Measurements from ENCODE around the gene DHRSX. TPM values are rescaled to one million over a fixed set of nuclear protein-coding genes. Genes with fewer than 3 reads are reported as not detected.
"Not testable (repeated sequence)": the region's sequence is repeated elsewhere in the genome, so short reads cannot be mapped to it uniquely, and the experiment has no call there.

Gene DHRSX
- total RNA-seq, 2 donors from 2014 or later = 11.6 to 14.2 TPM

DNA sequence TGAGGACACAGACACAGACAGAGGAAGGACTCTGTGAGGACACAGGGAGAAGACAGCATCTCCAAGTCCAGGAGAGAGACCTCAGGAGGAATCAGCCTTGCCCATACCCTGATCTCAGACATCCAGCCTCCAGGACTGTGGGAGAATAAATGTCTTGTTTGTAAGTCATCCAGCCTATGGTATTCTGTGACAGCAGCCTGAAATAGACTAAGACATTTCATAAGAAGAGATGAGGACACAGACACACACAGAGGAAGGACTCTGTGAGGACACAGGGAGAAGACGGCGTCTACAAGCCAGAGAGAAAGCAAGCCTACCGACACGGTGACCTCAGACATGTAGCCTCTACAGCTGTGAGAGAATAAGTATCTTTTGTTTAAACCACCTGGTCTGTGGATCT, 112.1 kb downstream of the DHRSX start:
- Mint-ChIP-seq H3K36me3 (ENCODE audit: low read depth) (peaks cover 4% of the 10 kb centered on the region), H3K4me3 (no peak overlapping the region), H3K4me1 (peaks cover 7% of the 10 kb centered on the region), H3K27me3 (no peaks in the 10 kb centered on the region), H3K27ac (no peak overlapping the region)
- H3K9me3 ChIP-seq (ENCODE audit: control insufficient read depth, low read length, poor library complexity, severe bottlenecking) = no peaks in the 10 kb centered on the region
- ATAC-seq (no peak), DNase-seq (no peak)

DNA sequence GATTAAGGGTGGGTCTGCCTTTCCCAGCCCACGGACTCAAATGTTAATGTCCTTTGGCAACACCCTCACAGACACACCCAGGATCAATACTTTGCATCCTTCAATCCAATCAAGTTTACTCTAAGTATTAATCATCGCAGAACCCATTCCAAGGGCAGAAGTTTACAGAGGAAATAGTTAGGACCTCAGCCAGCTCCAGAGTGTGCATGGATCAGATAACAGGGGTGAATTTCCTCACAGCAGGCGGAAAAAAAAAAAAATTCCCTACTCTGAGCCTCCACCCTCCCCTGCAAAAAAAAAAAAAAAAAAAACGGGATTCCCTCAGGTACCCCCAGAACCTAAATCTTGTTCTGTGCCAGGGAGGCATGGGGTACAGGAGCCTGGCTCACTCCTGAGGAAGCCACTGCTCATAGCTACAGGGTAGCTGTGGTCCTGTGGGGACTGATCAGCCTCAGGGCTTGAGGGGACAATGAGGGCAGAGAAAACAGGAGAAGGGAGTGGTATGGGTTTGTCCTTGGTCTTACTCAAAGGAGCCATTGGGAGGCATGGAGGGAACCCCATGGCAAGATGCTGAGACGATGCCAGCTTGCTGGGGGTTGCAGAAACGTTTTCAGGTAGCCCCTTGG, 113.0 kb downstream of the DHRSX start:
- no peaks in the 10 kb centered on the region for H3K9me3 ChIP-seq (ENCODE audit: control insufficient read depth, low read length, poor library complexity, severe bottlenecking)
- no peak for ATAC-seq
- peaks cover 7% of the 10 kb centered on the region for H3K4me1 Mint-ChIP-seq
- no peak overlapping the region for H3K4me3 Mint-ChIP-seq
- no peak for DNase-seq
- peaks cover 4% of the 10 kb centered on the region for H3K36me3 Mint-ChIP-seq (ENCODE audit: low read depth)
- no peak overlapping the region for H3K27ac Mint-ChIP-seq
- H3K27me3 Mint-ChIP-seq = no peaks in the 10 kb centered on the region

DNA sequence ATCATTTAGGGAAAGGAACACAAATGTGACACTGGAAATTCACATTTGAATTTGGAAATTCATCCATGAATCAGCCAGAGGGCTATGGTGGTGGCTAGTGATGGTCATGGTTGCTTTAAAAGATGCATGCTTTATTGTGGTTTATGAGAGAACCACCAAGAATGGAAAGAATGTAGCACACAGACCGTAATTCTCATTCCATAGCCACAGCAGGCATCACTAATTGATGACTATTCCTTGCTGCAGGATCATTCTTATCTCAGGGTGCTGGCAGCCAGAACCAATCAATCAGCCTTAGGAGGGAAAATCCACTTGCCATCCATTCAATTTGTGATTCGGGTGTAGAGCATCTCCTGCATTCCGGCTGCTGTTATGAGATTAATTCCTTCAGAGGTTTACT, 115.6 kb downstream of the DHRSX start:
- Mint-ChIP-seq H3K4me1 (peaks cover 7% of the 10 kb centered on the region), H3K27me3 (no peaks in the 10 kb centered on the region), H3K36me3 (ENCODE audit: low read depth) (no peaks in the 10 kb centered on the region), H3K4me3 (no peak overlapping the region), H3K27ac (no peak overlapping the region)
- H3K9me3 ChIP-seq (ENCODE audit: control insufficient read depth, low read length, poor library complexity, severe bottlenecking) = no peaks in the 10 kb centered on the region
- ATAC-seq (no peak), DNase-seq (no peak)

DNA sequence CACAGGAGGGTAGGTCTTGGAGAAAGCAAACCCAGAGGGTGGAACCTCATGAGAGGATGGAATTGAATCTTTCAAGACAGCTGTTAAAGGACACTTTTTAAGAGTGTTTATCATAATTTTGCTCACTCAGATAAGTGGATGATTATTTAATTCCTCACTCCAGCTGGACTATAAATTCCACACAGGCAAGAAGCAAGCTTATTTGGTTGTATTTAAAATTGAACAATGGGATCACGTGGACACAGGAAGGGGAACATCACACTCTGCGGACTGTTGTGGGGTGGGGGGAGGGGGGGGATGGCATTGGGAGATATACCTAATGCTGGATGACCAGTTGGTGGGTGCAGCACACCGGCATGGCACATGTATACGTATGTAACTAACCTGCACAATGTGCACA, 116.3 kb downstream of the DHRSX start:
- ATAC-seq (no peak), DNase-seq (no peak)
- no peaks in the 10 kb centered on the region for H3K9me3 ChIP-seq (ENCODE audit: control insufficient read depth, low read length, poor library complexity, severe bottlenecking)
- no peak overlapping the region for H3K27ac Mint-ChIP-seq
- H3K4me3 Mint-ChIP-seq = no peak overlapping the region
- H3K36me3 Mint-ChIP-seq (ENCODE audit: low read depth) = no peaks in the 10 kb centered on the region
- H3K27me3 Mint-ChIP-seq = no peaks in the 10 kb centered on the region
- H3K4me1 Mint-ChIP-seq = peaks cover 7% of the 10 kb centered on the region

DNA sequence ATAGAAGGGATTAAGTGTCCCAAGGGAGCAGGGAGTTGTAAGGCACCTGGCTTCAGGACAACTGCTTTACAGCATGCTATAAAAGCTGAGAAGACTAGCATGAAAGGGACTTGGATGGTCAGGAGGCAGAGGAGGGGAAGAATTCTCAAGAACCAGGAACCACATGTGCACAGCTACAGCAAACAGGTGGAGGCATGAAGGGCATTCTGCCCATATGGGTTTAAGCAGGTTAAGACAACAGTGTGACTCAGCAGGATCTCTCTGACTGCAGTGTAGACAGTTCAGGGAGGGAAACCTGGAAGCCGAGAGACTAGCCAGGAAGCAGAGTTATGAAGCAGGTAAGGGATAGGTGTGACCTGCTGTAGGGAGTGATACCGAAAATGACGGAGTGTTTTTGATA, 117.0 kb downstream of the DHRSX start:
- Mint-ChIP-seq H3K27ac (no peak overlapping the region), H3K4me3 (no peak overlapping the region), H3K36me3 (ENCODE audit: low read depth) (no peaks in the 10 kb centered on the region), H3K4me1 (peaks cover 6% of the 10 kb centered on the region), H3K27me3 (no peaks in the 10 kb centered on the region)
- DNase-seq (no peak), ATAC-seq (no peak)
- H3K9me3 ChIP-seq (ENCODE audit: control insufficient read depth, low read length, poor library complexity, severe bottlenecking) = no peaks in the 10 kb centered on the region

DNA sequence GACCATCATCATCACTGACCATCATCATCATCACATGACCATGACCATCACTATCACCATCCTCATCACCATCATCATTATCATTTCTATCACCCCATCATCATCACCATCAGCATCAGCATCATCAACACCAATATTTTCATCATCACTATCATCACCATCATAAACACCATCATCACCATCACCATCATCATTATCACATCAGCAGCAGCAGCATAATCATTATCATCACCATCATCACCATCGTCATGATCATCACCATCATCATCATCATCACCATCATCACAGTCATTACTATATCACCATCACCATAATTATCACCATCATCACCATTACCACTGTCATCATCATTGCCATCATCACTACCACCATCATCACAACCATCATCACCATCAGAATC, 117.6 kb downstream of the DHRSX start:
- H3K27ac Mint-ChIP-seq = no peak overlapping the region
- no peaks in the 10 kb centered on the region for H3K27me3 Mint-ChIP-seq
- no peak for ATAC-seq
- DNase-seq = no peak
- no peak overlapping the region for H3K4me3 Mint-ChIP-seq
- no peaks in the 10 kb centered on the region for H3K9me3 ChIP-seq (ENCODE audit: control insufficient read depth, low read length, poor library complexity, severe bottlenecking)
- H3K36me3 Mint-ChIP-seq (ENCODE audit: low read depth) = no peaks in the 10 kb centered on the region
- no peaks in the 10 kb centered on the region for H3K4me1 Mint-ChIP-seq

DNA sequence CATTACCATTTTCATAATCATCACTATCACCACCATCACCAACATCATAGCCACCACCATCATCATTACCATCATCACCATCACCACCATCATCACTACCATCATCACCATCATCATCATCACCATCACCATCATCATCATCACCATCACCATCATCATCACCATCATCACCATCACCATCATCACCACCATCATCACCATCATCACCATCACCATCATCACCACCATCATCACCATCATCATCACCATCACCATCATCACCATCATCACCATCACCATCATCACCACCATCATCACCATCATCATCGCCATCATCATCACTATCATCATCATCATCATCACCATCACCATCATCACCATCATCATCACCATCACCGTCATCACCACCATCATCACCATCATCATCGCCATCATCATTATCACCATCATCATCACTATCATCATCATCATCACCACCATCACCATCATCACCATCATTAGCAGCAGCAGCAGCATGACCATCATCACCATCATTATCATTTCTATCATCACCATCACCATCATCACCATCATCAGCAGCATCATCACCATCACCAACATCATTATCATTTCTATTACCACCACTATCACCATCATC, 118.2 kb downstream of the DHRSX start:
- H3K4me1 Mint-ChIP-seq; H3K9me3 ChIP-seq (ENCODE audit: control insufficient read depth, low read length, poor library complexity, severe bottlenecking); DNase-seq; H3K36me3 Mint-ChIP-seq (ENCODE audit: low read depth); ATAC-seq; H3K27me3 Mint-ChIP-seq; H3K4me3 Mint-ChIP-seq; H3K27ac Mint-ChIP-seq: not testable (repeated sequence)

DNA sequence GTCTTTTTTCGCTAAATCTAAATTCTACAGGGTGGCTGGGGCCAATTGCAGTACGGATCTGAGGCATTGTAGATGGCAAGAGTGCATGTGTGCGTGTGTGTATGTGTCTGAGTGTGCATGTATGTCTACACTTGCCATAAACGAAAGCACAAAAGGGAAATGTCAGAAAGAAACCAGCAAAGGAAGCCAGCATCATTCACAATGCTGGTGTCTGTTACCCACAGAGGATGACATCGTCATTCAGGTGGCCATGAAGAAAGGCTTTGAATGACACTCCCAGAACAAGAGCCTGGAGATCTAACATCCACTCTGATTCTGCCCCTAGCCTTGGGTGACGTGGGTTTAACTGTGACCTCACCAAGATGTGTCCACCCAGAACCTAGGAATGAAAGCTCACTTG, 124.6 kb downstream of the DHRSX start:
- Mint-ChIP-seq H3K4me3 (no peak overlapping the region), H3K27me3 (no peaks in the 10 kb centered on the region), H3K4me1 (peaks cover 7% of the 10 kb centered on the region), H3K27ac (no peak overlapping the region), H3K36me3 (ENCODE audit: low read depth) (peaks cover 2% of the 10 kb centered on the region)
- ATAC-seq (no peak), DNase-seq (no peak)
- H3K9me3 ChIP-seq (ENCODE audit: control insufficient read depth, low read length, poor library complexity, severe bottlenecking) = no peaks in the 10 kb centered on the region

DNA sequence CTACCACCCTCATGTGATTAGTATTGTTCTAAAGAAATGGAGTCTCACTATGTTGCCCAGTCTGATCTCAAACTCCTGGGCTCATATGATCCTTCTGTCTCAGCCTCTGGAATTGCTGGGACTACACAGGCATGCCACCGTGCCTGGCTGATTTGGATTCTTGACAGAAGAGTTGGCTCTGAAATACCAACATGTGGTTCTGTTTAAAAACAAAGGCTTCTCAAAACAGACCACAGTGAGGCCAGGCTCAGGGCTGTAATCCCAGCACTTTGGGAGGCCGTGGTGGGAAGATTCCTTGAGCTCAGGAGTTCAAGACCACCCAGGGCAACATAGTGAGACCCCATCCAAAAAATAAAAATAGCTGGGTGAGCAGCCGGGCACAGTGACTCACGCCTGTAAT, 126.7 kb downstream of the DHRSX start:
- no peak for DNase-seq
- no peak overlapping the region for H3K4me3 Mint-ChIP-seq
- H3K36me3 Mint-ChIP-seq (ENCODE audit: low read depth) = peaks cover 2% of the 10 kb centered on the region
- ATAC-seq = no peak
- no peaks in the 10 kb centered on the region for H3K27me3 Mint-ChIP-seq
- peaks cover 7% of the 10 kb centered on the region for H3K4me1 Mint-ChIP-seq
- H3K9me3 ChIP-seq (ENCODE audit: control insufficient read depth, low read length, poor library complexity, severe bottlenecking) = no peaks in the 10 kb centered on the region
- peak overlapping the region; percentile 44 for H3K27ac Mint-ChIP-seq

DNA sequence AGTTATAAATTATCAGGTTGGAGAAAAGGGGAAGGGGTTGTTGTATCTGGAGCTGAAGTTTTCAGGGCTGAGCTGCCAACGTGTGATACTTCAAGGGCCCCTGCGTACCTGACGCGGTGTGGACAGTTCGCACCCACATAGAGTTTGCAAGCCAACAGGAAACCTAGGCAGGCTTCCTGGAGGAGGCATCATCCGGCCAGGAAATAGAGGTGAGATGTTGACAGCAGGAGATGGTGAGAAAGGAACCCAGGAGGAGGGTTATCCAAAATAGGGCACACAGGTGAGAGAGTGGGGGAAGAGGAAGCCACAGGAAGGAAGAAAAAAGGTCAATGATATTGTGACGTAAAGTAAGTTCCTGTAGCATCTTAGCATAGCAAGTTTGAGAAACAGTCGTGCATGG, 127.2 kb downstream of the DHRSX start:
- peaks cover 2% of the 10 kb centered on the region for H3K36me3 Mint-ChIP-seq (ENCODE audit: low read depth)

DNA sequence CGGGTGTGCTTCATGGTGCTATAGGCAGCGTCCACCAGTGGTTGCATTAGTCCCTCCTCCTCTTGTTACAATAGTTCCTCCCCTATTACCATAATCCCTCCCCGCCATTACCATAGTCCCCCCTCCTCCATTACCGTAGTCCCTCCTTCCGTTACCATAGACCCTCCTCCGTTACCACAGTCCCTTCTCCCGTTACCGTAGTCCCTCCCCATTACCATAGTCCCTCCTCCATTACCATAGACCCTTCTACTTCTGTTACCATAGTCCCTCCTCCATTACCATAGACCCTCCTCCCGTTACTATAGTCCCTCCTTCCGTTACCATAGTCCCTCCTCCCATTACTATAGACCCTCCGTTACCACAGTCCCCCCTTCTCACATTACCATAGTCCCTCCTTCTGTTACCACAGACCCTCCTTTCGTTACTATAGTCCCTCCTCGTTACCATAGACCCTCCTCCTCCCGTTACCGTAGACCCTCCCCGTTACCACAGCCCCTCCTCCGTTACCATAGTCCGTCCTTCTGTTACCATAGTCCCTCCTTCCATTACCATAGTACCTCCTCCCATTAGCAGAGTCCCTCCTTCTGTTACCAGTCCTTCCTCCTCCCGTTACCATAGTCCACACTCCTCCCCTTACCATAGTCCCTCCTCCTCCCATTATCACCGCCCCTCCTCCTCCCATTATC, 129.6 kb downstream of the DHRSX start:
- ATAC-seq (no peak), DNase-seq (no peak)
- no peak overlapping the region for H3K27ac Mint-ChIP-seq
- no peaks in the 10 kb centered on the region for H3K27me3 Mint-ChIP-seq
- H3K4me3 Mint-ChIP-seq = no peak overlapping the region
- H3K4me1 Mint-ChIP-seq = peaks cover 5% of the 10 kb centered on the region
- peaks cover 2% of the 10 kb centered on the region for H3K36me3 Mint-ChIP-seq (ENCODE audit: low read depth)
- no peaks in the 10 kb centered on the region for H3K9me3 ChIP-seq (ENCODE audit: control insufficient read depth, low read length, poor library complexity, severe bottlenecking)

More for the DNA sequence above, 127.2 kb downstream of the DHRSX start:
- no peak overlapping the region for H3K4me3 Mint-ChIP-seq
- H3K4me1 Mint-ChIP-seq = peaks cover 7% of the 10 kb centered on the region
- no peaks in the 10 kb centered on the region for H3K9me3 ChIP-seq (ENCODE audit: control insufficient read depth, low read length, poor library complexity, severe bottlenecking)
- H3K27ac Mint-ChIP-seq = peak overlapping the region; percentile 44
- no peaks in the 10 kb centered on the region for H3K27me3 Mint-ChIP-seq
- ATAC-seq (peak; percentile 44), DNase-seq (no peak)

DNA sequence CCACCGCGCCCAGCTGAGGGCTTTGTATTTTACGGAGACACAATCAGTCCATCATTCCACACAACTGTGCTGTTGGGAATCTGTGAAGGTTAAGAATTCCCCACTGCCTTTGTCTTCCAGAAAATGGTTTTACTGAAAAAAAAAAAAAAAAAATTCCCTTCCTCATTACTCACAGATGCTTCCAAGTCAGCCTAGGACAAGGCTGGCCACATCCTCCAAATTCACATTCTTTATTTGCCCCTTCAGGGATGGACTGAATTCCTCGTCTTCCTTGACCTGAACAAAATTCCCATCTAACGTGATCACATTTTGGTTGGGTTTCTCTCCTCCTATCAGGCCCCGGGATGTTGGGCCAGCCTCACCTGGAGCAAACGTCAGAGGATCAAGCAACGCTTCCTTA, 130.3 kb downstream of the DHRSX start:
- Mint-ChIP-seq H3K36me3 (ENCODE audit: low read depth) (peaks cover 2% of the 10 kb centered on the region), H3K27ac (no peak overlapping the region), H3K27me3 (no peaks in the 10 kb centered on the region), H3K4me3 (no peak overlapping the region), H3K4me1 (peaks cover 4% of the 10 kb centered on the region)
- DNase-seq (no peak), ATAC-seq (no peak)
- H3K9me3 ChIP-seq (ENCODE audit: control insufficient read depth, low read length, poor library complexity, severe bottlenecking) = no peaks in the 10 kb centered on the region

DNA sequence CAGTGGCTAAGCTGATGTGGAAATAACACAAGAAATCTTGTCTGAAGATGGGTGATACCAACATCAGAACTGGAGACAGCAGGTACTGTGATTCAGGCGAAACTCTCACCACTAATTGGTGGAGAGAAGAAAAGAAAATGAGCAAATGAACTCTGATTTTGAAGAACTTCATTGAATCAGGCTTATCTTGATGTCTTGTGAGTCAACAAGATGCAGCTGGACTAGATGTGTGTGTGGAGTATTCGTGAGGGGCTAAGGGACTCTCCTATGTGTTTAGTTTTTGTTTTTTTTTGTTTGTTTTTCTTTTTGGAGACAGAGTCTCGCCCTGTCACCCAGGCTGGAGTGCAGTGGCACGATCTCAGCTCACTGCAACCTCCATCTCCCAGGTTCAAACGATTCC, 131.6 kb downstream of the DHRSX start:
- Mint-ChIP-seq H3K36me3 (ENCODE audit: low read depth) (no peaks in the 10 kb centered on the region), H3K27ac (no peak overlapping the region), H3K4me1 (peaks cover 2% of the 10 kb centered on the region), H3K4me3 (no peak overlapping the region), H3K27me3 (no peaks in the 10 kb centered on the region)
- DNase-seq (no peak), ATAC-seq (no peak)
- no peaks in the 10 kb centered on the region for H3K9me3 ChIP-seq (ENCODE audit: control insufficient read depth, low read length, poor library complexity, severe bottlenecking)

DNA sequence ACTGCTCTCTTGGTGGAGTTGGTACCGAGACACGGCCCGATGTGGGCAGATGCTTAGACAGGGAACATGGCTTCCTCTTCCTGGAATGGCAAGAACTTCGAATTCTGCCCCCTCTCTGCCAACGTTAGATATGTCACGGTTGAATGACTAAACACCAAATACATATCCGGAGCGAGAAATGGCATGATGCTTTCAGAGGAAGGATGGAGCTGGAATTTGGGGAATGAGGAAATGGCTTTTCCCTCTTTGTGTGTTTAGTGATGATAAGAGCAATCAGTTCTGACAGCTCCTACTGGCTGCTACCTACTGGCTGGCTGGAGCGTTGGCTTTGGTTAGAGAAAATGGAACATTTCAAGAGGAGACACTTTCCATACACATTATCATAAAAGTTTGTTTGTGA, 140.0 kb downstream of the DHRSX start:
- DNase-seq (no peak), ATAC-seq (no peak)
- no peaks in the 10 kb centered on the region for H3K27me3 Mint-ChIP-seq
- H3K9me3 ChIP-seq (ENCODE audit: control insufficient read depth, low read length, poor library complexity, severe bottlenecking) = no peaks in the 10 kb centered on the region
- H3K27ac Mint-ChIP-seq = no peak overlapping the region
- H3K4me3 Mint-ChIP-seq = no peak overlapping the region
- H3K36me3 Mint-ChIP-seq (ENCODE audit: low read depth) = no peaks in the 10 kb centered on the region
- H3K4me1 Mint-ChIP-seq = peaks cover 3% of the 10 kb centered on the region
